ENCODE results near the gene FAXC.

DNA sequence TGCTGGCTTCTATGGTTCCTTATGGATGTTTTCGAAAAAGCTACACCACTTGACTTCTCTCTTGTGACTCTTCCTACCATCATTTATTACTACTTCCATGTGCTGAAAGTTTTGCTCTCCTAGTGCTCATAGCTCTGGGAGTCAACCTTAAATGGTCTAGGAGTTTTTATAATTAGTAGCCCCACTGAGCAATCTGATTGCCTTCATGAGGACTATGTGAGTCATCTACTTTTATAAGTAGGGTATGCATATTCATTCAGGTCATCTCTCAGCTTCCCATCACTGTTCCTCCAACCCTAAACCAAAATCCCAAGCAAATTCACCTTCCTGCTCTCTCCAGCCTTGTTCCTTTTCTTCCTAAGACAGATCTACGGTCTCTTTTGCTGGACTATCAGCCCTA is 17.4 kb upstream of the FAXC start:
- TF ChIP-seq CTCF (IDR thresholded peaks at IDR 0.05; ENCODE audit: low read depth, low read length), result no peak
- TF ChIP-seq POLR2A (IDR thresholded peaks at IDR 0.05; ENCODE audit: extremely low read depth, insufficient read length), result no peak
